Measurements from ENCODE around the gene DAP. TPM values are rescaled to one million over a fixed set of nuclear protein-coding genes. Genes with fewer than 3 reads are reported as not detected.

Gene DAP
- total RNA-seq, 1 experiment from 2014 or later = 77.6 TPM

DNA sequence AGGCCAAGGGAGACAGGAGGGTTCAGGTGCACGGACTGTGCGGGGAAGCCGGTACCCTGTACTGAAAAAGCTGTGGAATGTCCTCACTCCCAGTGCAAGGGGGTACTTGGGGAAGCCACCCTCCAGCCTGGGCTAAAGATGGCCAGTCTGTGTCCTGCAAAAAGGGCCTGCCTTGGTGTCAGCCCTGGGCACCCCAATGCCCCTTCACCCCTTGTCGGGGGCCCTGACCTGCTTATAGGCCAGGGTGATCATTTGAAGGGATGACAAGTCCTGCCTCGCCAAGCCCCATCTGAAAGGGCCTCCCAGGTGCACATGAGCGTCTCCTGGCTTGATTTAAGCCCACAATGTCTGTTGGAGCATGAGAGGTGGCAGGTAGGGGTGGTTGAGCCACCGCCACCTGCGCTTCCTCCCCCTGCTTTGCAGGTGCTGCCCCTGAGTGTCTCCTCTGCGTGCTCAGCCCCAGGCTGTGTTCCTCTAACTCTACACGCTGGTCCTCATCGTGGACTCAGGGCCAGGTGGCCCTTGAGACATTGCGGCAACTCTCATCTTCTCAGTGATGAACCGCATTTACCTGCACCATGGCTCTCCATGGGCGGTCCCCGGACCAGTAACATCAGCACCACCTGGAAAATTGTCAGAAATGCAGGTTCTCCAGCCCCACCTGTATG, 100.2 kb downstream of the DAP start:
- H3K36me3 ChIP-seq (ENCODE audit: control insufficient read depth, insufficient read depth, low read length) = no peaks in the 10 kb centered on the region
- no peaks in the 10 kb centered on the region for H3K4me1 ChIP-seq
- no peaks in the 10 kb centered on the region for H3K9me3 Mint-ChIP-seq (ENCODE audit: unreplicated experiment)
- DNase-seq = no peak
- no peaks in the 10 kb centered on the region for H3K27me3 ChIP-seq (replicated peaks; ENCODE audit: control insufficient read depth, insufficient read depth, low read length)
- no peaks in the 10 kb centered on the region for H3K36me3 Mint-ChIP-seq (ENCODE audit: insufficient read depth, unreplicated experiment)
- H3K4me1 Mint-ChIP-seq (ENCODE audit: low read depth, unreplicated experiment) = no peaks in the 10 kb centered on the region
- H3K9me3 ChIP-seq = no peaks in the 10 kb centered on the region
- intact Hi-C loops (cut with micrococcal nuclease; ENCODE audit: unreplicated experiment) = no loop called here
- no TSS peak for BruUV-seq (replicated peaks)
- TF ChIP-seq, protein P1, sequence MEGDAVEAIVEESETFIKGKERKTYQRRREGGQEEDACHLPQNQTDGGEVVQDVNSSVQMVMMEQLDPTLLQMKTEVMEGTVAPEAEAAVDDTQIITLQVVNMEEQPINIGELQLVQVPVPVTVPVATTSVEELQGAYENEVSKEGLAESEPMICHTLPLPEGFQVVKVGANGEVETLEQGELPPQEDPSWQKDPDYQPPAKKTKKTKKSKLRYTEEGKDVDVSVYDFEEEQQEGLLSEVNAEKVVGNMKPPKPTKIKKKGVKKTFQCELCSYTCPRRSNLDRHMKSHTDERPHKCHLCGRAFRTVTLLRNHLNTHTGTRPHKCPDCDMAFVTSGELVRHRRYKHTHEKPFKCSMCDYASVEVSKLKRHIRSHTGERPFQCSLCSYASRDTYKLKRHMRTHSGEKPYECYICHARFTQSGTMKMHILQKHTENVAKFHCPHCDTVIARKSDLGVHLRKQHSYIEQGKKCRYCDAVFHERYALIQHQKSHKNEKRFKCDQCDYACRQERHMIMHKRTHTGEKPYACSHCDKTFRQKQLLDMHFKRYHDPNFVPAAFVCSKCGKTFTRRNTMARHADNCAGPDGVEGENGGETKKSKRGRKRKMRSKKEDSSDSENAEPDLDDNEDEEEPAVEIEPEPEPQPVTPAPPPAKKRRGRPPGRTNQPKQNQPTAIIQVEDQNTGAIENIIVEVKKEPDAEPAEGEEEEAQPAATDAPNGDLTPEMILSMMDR (IDR thresholded peaks at IDR 0.05; ENCODE audit: insufficient read depth in 1 of 2, low read depth in 1 of 2, low read length in 1 of 2, severe bottlenecking in 1 of 2, unreplicated experiment in 1 of 2) = no peak
- no peak overlapping the region for H3K4me3 ChIP-seq (ENCODE audit: low read depth, low read length)
- CTCF ChIA-PET = no interaction called here
- POLR2A ChIA-PET = no interaction called here
- no peak overlapping the region for H3K27ac Mint-ChIP-seq (ENCODE audit: unreplicated experiment)
- H3K4me3 Mint-ChIP-seq (ENCODE audit: unreplicated experiment) = no peak overlapping the region
- no peaks in the 10 kb centered on the region for H3K27me3 Mint-ChIP-seq (ENCODE audit: insufficient read depth, unreplicated experiment)

GRCh38 chr5:10660135-10660534, 100.9 kb downstream of the DAP start:
- Mint-ChIP-seq H3K9me3 (ENCODE audit: unreplicated experiment) (no peaks in the 10 kb centered on the region), H3K36me3 (ENCODE audit: insufficient read depth, unreplicated experiment) (no peaks in the 10 kb centered on the region), H3K4me3 (ENCODE audit: unreplicated experiment) (no peak overlapping the region), H3K27ac (ENCODE audit: unreplicated experiment) (no peak overlapping the region), H3K27me3 (ENCODE audit: insufficient read depth, unreplicated experiment) (no peaks in the 10 kb centered on the region), H3K4me1 (ENCODE audit: low read depth, unreplicated experiment) (no peaks in the 10 kb centered on the region)
- Histone ChIP-seq H3K4me3 (ENCODE audit: low read depth, low read length) (no peak overlapping the region), H3K27me3 (replicated peaks; ENCODE audit: control insufficient read depth, insufficient read depth, low read length) (no peaks in the 10 kb centered on the region), H3K4me1 (no peaks in the 10 kb centered on the region), H3K36me3 (ENCODE audit: control insufficient read depth, insufficient read depth, low read length) (no peaks in the 10 kb centered on the region), H3K9me3 (no peaks in the 10 kb centered on the region)
- intact Hi-C loops (cut with micrococcal nuclease; ENCODE audit: unreplicated experiment) = no loop called here
- BruUV-seq (replicated peaks) = no TSS peak
- DNase-seq = no peak
- POLR2A ChIA-PET = no interaction called here
- TF ChIP-seq, protein P1 (IDR thresholded peaks at IDR 0.05; ENCODE audit: insufficient read depth in 1 of 2, low read depth in 1 of 2, low read length in 1 of 2, severe bottlenecking in 1 of 2, unreplicated experiment in 1 of 2) = no peak
- CTCF ChIA-PET = interaction anchor here (0.6 kb wide), 2 partner anchors 146 to 1060 kb away, joined by 3 read pairs; no protein-coding TSS in a partner anchor

DNA sequence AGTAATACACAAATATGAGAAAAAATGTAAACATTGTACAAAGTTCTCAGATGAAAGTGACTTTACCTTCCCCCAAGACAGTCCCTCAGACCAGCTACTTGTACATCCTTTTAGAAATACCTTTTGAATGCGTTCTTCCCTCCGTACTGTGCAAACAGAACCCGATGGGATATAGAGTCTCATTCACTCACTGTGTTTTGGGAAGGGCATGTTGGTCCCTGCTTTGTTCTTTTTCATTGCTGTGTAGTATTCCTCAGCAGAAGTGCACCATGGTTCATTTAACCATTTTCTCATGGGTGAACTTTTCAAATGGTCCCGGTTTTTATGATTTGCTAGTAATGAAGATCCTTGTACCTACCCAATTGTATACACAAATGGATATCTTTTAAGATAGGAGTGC, 102.8 kb downstream of the DAP start:
- no peak overlapping the region for H3K4me3 ChIP-seq (ENCODE audit: low read depth, low read length)
- ChIA-PET POLR2A (no interaction called here), CTCF (no interaction called here)
- no peaks in the 10 kb centered on the region for H3K27me3 Mint-ChIP-seq (ENCODE audit: insufficient read depth, unreplicated experiment)
- no peaks in the 10 kb centered on the region for H3K4me1 Mint-ChIP-seq (ENCODE audit: low read depth, unreplicated experiment)
- BruUV-seq (replicated peaks) = no TSS peak
- H3K27me3 ChIP-seq (replicated peaks; ENCODE audit: control insufficient read depth, insufficient read depth, low read length) = no peaks in the 10 kb centered on the region
- no peaks in the 10 kb centered on the region for H3K4me1 ChIP-seq
- no peaks in the 10 kb centered on the region for H3K9me3 ChIP-seq
- TF ChIP-seq, protein P1 (IDR thresholded peaks at IDR 0.05; ENCODE audit: insufficient read depth in 1 of 2, low read depth in 1 of 2, low read length in 1 of 2, severe bottlenecking in 1 of 2, unreplicated experiment in 1 of 2) = no peak
- no peaks in the 10 kb centered on the region for H3K9me3 Mint-ChIP-seq (ENCODE audit: unreplicated experiment)
- intact Hi-C loops (cut with micrococcal nuclease; ENCODE audit: unreplicated experiment) = no loop called here
- no peaks in the 10 kb centered on the region for H3K36me3 Mint-ChIP-seq (ENCODE audit: insufficient read depth, unreplicated experiment)
- H3K36me3 ChIP-seq (ENCODE audit: control insufficient read depth, insufficient read depth, low read length) = no peaks in the 10 kb centered on the region
- no peak overlapping the region for H3K4me3 Mint-ChIP-seq (ENCODE audit: unreplicated experiment)
- H3K27ac Mint-ChIP-seq (ENCODE audit: unreplicated experiment) = no peak overlapping the region
- DNase-seq = no peak

Data from Caco-2 (cell line).